PC-3 (cell line): ENCODE data around the gene DOK5. TPM values are rescaled to one million over a fixed set of nuclear protein-coding genes. Genes with fewer than 3 reads are reported as not detected.

Experiments
- ATAC-seq: fragments of 200-7000 bp; cut with Tn5 transposase; 2 replicates; pipeline ENCODE4 v1.9.1; 2020; ENCODE audit warnings: mild to moderate bottlenecking, moderate library complexity
- BruUV-seq: library from RNA; stranded (reverse); fragments of 400-500 nt; replicated peaks from 2 replicates; lab custom pipeline; 2021; lab: Mats Ljungman, UMichigan
- CTCF ChIA-PET: fragments of 300-600 bp; sonication (Branson Sonifier 250); formaldehyde crosslinking; loops from one replicate; lab custom pipeline; 2022; ENCODE audit warnings: antibody characterized with exemption; lab: Charles Lee
- POLR2A ChIA-PET: fragments of 300-600 bp; sonication (Branson Sonifier 250); formaldehyde crosslinking; loops from one replicate; lab custom pipeline; 2022; ENCODE audit warnings: antibody characterized with exemption; ENCODE audit not compliant: unreplicated experiment; lab: Charles Lee
- DNase-seq: peaks from one replicate; pipeline ENCODE4 v3.0.0-alpha.2; 2015
- H2AFZ ChIP-seq: fragments of 300-600 bp; sonication (generic); 2 replicates; pipeline ENCODE4 v1.6.0; 2016; ENCODE audit warnings: antibody characterized with exemption, low read length
- H3F3A ChIP-seq: fragments of 300-600 bp; sonication (generic); one replicate; pipeline ENCODE4 v1.6.0; 2017; ENCODE audit warnings: antibody characterized with exemption, low read length, control low read depth, mild to moderate bottlenecking; ENCODE audit not compliant: unreplicated experiment
- H3K27ac ChIP-seq: fragments of 300-600 bp; sonication (generic); 2 replicates; pipeline ENCODE4 v1.5.1; 2016; ENCODE audit warnings: mild to moderate bottlenecking, low read length
- H3K27me3 ChIP-seq: fragments of 300-600 bp; sonication (generic); 2 replicates; pipeline ENCODE4 v1.6.1; 2016; ENCODE audit warnings: low read length, mixed read lengths
- H3K36me3 ChIP-seq: fragments of 300-600 bp; sonication (generic); 2 replicates; pipeline ENCODE4 v1.6.1; 2016; ENCODE audit warnings: low read depth, mixed run types, low read length, mixed read lengths
- H3K4me1 ChIP-seq: fragments of 300-600 bp; sonication (generic); 2 replicates; pipeline ENCODE4 v1.5.1; 2016; ENCODE audit warnings: low read length; ENCODE audit not compliant: insufficient read depth
- H3K4me2 ChIP-seq: fragments of 300-600 bp; sonication (generic); 2 replicates; pipeline ENCODE4 v1.6.0; 2016; ENCODE audit warnings: low read length
- H3K4me3 ChIP-seq: fragments of 300-600 bp; sonication (generic); 2 replicates; pipeline ENCODE4 v1.5.1; 2016; ENCODE audit warnings: mild to moderate bottlenecking, low read length, mixed read lengths
- H3K79me2 ChIP-seq: fragments of 300-600 bp; sonication (generic); 2 replicates; pipeline ENCODE4 v1.6.1; 2017; ENCODE audit warnings: low read length, mixed read lengths
- H3K9ac ChIP-seq: fragments of 300-600 bp; sonication (generic); 2 replicates; pipeline ENCODE4 v1.6.0; 2016; ENCODE audit warnings: mild to moderate bottlenecking, low read length
- H3K9me2 ChIP-seq: fragments of 300-600 bp; sonication (generic); replicated peaks from 2 replicates; pipeline ENCODE4 v1.6.1; 2016; ENCODE audit warnings: mixed run types, low read length, mixed read lengths
- H3K9me3 ChIP-seq: fragments of 300-600 bp; sonication (generic); 2 replicates; pipeline ENCODE4 v1.6.1; 2016; ENCODE audit warnings: low read length, mixed read lengths
- H4K20me1 ChIP-seq: fragments of 300-600 bp; sonication (generic); 2 replicates; pipeline ENCODE4 v1.6.1; 2016; ENCODE audit warnings: low read length, mixed read lengths
- CTCF ChIP-seq: fragments of 300-600 bp; sonication (generic); conservative IDR thresholded peaks from 2 replicates; pipeline ENCODE4 v1.5.1; 2017; ENCODE audit warnings: antibody characterized with exemption, low read depth, mild to moderate bottlenecking, low read length
- EZH2 ChIP-seq: fragments of 300-600 bp; sonication (generic); IDR thresholded peaks from one replicate; pipeline ENCODE4 v1.6.1; 2017; ENCODE audit warnings: antibody characterized with exemption, mild to moderate bottlenecking, low read length; ENCODE audit not compliant: unreplicated experiment
- EZH2phosphoT487 ChIP-seq: fragments of 300-600 bp; sonication (generic); IDR thresholded peaks from 2 replicates; pipeline ENCODE4 v1.6.1; 2018; ENCODE audit warnings: mild to moderate bottlenecking, antibody characterized with exemption, low read length, borderline replicate concordance
- intact Hi-C: fragments of 100-400 bp; cut with micrococcal nuclease; formaldehyde crosslinking; loops from 2 replicates; pipeline ENCODE4 v1.9.0; 2023
- total RNA-seq: library from RNA; depleted of rRNA; stranded (reverse); fragments of >200 nt; gene quantifications from 2 replicates; pipeline ENCODE4 v1.2.3, GENCODE V29; 2014

Gene DOK5
- total RNA-seq, 1 experiment from 2014 or later, result not detected

- POLR2A ChIA-PET, result no interaction called here
These were observed 78.6 kb downstream of the DOK5 start for GRCh38 chr20:54554006-54554405.

DNA sequence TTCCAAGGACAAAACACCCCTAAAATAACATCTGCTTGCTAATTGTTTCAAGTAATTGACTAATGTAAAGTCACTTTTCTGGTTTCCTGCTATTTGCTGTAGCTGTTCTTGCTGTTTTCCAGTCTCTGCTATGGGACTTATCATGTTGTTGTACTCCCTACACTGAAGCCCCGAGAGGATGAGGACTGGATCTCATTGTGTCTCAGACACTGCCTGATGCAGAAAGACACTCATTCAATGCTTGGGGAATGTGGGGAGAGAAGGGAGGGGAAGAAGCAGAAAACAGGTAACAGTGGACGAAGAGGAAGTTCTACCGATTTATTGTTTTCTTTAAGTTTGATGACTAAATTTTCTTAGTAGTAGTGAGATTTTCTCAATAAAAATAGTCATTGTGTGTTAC, 79.8 kb downstream of the DOK5 start:
- no TSS peak for BruUV-seq
- ChIA-PET POLR2A (no interaction called here), CTCF (no interaction called here)
- Histone ChIP-seq H3K9me2 (no peaks in the 10 kb centered on the region), H3K27ac (no peak overlapping the region), H3K9ac (no peak overlapping the region), H3F3A (no peaks in the 10 kb centered on the region), H3K27me3 (peaks cover 70% of the 10 kb centered on the region), H3K4me3 (no peak overlapping the region), H3K4me1 (no peaks in the 10 kb centered on the region), H3K9me3 (no peaks in the 10 kb centered on the region), H3K79me2 (no peaks in the 10 kb centered on the region), H3K4me2 (no peak overlapping the region), H2AFZ (no peak overlapping the region), H3K36me3 (no peaks in the 10 kb centered on the region), H4K20me1 (no peaks in the 10 kb centered on the region)
- intact Hi-C loops, result no loop called here
- DNase-seq (no peak), ATAC-seq (no peak)
- no peak for TF ChIP-seq EZH2
- no peak for TF ChIP-seq EZH2phosphoT487
- no peak for TF ChIP-seq CTCF

More at GRCh38 chr20:54554006-54554405, 78.6 kb downstream of the DOK5 start:
- no peaks in the 10 kb centered on the region for H3K9me3 ChIP-seq
- TF ChIP-seq CTCF, result no peak
- no peak for TF ChIP-seq EZH2
- TF ChIP-seq EZH2phosphoT487, result no peak
- peaks cover 79% of the 10 kb centered on the region for H3K27me3 ChIP-seq
- H3K9ac ChIP-seq, result no peak overlapping the region
- BruUV-seq, result no TSS peak
- H4K20me1 ChIP-seq, result no peaks in the 10 kb centered on the region
- no peak overlapping the region for H3K4me2 ChIP-seq
- H3K36me3 ChIP-seq, result no peaks in the 10 kb centered on the region
- no peak overlapping the region for H3K27ac ChIP-seq
- no peaks in the 10 kb centered on the region for H3F3A ChIP-seq
- no peak overlapping the region for H3K4me3 ChIP-seq
- ATAC-seq (no peak), DNase-seq (no peak)
- H3K4me1 ChIP-seq, result no peaks in the 10 kb centered on the region
- no peaks in the 10 kb centered on the region for H3K9me2 ChIP-seq
- CTCF ChIA-PET, result no interaction called here
- intact Hi-C loops, result no loop called here
- H2AFZ ChIP-seq, result no peak overlapping the region
- H3K79me2 ChIP-seq, result no peaks in the 10 kb centered on the region

GRCh38 chr20:54556406-54556805, 81.0 kb downstream of the DOK5 start:
- intact Hi-C loops, result no loop called here
- Histone ChIP-seq H2AFZ (no peak overlapping the region), H3K79me2 (no peaks in the 10 kb centered on the region), H3K36me3 (no peaks in the 10 kb centered on the region), H3K27me3 (peaks cover 60% of the 10 kb centered on the region), H3K4me3 (no peak overlapping the region), H4K20me1 (no peaks in the 10 kb centered on the region), H3K27ac (no peak overlapping the region), H3F3A (no peaks in the 10 kb centered on the region), H3K9me3 (no peaks in the 10 kb centered on the region), H3K9ac (no peak overlapping the region), H3K4me2 (no peak overlapping the region), H3K9me2 (no peaks in the 10 kb centered on the region), H3K4me1 (no peaks in the 10 kb centered on the region)
- no peak for DNase-seq
- TF ChIP-seq EZH2phosphoT487 (no peak), EZH2 (no peak), CTCF (no peak)
- ChIA-PET CTCF (no interaction called here), POLR2A (no interaction called here)
- no peak for ATAC-seq
- BruUV-seq, result no TSS peak
